Stimulated activated CD8-positive, alpha-beta memory T cell treated with anti-CD3 and anti-CD28 coated beads, Interleukin-15, amount 100 ng/mL, for 1 hour (primary cell): ENCODE data around the gene AMOT.

ENCODE experiments used
- DNase-seq: peaks from one replicate; pipeline ENCODE4 v3.0.0-alpha.2; 2020; ENCODE audit warnings: low read depth

Gene AMOT

DNA sequence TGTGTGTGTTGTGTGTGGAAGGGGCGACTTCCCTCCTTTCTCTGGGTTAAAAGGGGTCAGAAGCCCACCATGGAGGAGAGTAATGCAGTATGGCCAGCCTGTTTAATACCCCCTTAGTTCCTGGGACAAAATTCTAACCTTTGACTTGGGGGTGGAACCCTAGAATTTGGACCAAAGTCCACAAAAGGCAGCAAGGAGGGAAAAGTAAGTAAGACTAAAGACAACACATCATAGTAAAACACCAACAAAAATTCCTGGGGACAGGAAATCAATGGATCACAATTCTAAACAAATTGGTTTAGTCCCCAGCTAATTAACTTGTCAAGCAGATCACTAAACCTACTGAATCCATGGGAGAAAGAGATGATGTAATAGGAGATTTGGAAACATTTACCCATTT, 3.1 kb downstream of the AMOT start:
- DNase-seq: no peak

DNA sequence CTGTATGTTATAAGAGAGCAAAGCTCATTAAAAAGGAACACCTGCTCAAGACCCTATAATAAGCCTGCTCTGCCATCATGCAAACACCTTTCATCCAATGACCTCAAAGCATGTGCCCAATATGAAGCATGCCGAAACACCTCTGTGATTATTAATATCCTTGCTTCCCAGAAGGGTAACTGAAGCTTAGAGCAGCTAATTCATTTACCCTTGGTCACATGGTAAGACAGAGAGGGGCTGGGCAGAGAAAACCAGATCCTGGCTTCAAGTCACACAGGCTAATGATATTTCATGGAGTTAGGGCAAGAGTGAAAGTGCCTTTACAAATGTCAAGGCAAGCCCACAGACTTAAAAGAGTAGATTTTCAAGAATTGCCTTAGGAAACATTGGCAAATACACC, 5.6 kb downstream of the AMOT start:
- no peak for DNase-seq

DNA sequence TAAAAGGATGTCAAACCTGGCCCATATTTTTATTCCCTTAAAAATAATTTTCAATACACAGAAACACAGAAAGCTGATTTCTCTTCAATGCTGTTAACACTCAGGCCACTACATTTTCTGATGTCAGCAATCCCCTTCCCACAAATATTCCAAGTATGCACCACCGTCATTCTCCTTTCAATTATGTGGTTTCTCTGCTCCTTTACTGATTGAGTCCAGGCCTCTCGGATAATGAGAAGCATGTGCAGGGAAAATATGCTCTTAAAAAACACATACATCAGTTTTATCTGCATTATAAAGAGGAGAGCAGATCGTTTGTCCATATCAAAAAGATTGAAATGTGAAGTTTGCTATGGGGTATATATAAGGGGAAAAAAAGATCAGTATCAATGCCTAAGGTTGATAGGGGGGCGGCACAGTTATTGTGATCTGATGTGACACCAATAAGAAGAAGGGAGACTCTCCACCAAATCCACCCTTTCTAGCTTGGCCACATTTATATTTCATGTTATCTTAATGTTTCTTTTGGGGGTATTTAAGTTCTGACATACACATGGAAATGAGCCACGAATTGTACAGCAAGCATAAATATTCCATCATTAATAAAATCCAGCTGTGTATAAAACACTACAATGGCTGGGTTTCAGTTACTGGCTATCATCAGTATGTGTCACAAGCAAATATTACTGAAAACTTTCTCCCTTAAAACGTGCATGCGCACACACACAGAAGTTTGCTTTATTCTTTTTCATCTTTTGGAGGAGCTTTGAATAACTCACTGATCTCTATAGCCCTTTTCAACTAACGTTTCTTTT, 6.4 kb downstream of the AMOT start:
- DNase-seq: no peak

DNA sequence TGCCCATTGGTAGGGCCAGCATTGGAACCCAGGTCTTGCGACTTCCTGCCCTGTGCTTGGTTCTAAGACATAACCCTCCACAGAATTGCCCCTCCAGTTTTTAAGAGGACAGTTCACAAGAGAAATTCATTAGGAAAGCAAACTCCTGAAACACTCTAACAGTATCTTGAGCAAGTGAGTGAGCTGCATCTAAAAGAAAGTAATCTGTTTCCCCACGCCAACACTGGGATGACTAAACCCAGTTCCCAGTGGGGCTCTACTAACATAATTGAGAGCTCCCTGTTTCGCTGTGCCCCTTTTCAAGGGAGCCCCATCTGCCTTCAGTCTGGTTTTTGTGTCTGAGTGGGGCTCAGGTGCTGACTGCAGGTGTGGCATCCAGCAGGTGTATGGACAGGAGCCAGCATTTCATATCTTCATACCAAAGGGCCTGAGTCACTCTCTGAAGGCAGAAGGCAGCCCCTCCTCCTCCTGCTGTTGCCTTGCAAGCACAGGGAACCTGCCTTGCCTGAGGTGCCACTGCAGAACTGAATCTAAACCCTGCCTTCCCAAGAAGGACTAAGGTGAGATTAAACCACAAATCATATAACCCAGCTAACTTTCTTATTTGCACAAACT, 8.0 kb downstream of the AMOT start:
- no peak for DNase-seq

DNA sequence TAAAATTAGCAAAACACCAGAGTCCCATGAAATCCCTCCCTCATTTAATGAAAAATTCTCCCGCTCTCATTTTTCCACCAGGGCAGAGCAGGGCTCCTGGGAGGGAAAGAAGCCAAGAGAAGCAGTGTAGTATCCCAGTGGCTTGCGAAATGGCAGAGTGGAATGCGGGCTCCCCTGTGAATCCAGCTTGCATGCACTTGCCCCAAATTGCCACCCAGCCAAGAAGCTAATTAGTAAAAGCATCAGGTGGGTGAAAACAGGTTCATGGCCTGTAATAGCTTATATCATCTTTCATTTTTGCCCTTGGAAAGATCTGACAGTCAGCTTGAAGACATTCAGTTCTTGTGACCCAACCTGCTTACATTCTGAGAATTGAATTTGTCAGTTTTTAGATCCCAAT, 10.1 kb downstream of the AMOT start:
- DNase-seq: no peak

DNA sequence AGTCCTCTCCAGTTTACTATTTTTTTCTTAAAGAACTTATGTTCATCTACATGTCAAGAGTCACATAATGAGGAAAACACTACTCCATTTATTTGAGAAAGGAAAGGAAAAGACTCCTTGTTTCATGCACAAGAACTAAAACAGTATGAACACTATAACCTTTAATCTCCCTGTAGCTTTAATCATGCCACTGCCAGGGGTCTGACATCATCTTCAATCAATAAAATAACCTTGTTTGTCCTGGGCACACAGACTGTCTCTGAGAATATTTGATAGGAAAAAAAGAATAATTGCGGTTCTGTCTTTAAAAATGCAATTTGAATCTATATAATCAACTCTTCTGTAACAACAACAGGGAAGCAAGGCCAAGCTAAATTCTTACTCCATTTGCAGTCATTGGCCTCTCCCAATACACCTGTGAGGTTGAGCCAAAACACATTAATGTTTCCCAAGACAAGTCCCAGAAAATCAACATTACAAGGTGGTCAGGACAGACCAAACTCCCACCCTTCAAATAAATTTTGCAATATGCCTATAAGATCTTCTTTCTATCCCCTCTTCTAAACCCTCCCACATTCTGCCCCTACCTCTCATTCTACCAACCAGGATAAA, 13.2 kb downstream of the AMOT start:
- no peak for DNase-seq

DNA sequence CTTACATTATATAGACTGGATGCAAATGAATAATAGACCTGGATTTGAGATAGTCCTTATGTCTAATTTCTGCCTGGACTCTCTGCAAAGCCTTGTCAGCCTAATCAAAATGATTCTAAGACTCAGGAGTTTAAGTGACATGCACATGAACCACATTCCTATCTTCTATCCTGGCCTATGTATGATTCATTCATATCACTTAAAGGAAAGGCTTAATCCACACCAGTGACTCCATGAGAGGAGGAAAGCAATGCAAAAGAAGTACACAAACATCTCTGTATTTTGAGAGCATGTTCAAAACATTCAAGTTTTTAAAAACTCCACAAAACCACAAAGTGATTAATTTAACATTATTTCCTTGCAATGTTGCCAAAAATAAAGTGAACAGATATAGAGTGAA, 14.6 kb downstream of the AMOT start:
- no peak for DNase-seq

DNA sequence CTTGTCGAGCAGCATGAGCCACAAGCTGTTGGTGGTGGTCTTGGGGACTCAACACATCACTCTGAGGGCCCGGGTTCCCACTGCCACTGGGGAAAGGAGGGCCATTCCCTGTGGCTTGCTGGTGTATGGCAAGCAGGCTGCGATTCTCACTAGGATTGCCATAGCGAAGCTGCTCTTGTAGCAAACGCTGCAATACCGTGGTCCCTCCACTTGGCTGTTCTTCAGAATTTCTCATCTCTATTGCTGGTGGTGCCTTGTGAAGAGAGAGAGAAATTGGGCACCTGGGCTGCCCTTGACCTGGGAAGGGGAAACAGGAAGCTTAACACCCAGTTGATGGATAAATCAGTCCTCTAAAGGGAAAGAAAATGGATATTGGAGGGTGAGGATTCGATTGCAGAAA, 17.7 kb downstream of the AMOT start:
- DNase-seq: no peak

DNA sequence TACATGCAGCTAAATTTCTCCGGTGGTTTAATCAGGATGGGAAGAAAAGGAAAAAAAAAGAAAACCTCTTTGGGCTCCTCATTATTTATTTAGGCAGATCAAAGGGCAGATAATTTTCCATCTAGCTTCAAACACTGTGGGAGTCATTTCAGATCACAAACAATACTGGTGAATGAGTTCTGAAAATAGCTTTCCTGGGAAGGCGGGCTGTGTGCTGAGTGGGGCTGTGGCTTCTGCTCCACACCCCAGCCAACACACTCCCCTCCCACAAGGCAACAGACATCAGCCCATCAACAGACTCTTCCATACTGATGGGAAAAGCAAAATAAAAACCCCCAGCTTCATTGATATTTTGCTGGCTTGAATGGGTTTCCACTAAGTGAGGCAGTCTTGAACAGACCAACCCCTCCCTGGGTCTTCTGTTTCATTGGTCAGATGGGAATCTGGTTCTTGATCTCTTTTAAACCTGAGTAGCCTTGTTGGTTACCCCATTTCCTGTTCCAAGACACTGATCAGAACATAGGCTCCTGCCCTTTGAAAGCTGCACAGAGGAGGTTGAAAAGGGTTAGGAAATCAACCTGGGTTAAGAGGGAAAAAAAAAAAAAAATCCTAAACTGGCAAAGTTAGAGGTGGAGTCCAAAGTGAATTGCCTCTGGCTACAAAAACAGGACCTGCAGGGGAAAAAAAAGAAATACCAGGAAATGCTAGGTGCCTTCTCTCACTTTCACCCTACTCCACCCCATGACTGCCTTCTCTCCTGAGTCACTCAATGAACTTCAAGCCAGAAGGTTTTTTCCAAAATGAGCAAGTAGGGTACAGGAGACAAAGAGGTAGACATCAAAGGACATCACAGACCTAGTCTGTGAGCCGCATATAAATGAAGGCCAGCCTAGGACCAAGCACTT, 20.0 kb downstream of the AMOT start:
- DNase-seq: no peak

DNA sequence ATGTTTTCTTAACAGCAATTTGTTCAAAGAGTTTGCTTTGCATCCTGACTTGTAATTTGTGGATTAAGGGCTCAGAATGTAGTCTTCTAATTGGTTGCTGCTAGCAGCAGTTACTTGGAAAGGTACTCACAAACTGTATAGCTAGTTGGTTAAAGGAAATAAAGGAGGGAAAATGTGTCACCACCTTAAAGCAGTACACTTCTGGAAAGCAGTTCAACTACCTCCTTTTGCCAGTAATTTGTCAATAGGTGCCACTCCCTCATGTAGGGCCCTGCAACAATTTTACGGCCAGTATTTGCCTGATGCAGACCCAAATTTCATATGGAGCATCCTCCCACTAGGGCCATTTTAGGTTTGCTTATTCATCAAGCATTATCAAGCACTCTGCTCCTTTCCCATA, 20.8 kb downstream of the AMOT start:
- no peak for DNase-seq

DNA sequence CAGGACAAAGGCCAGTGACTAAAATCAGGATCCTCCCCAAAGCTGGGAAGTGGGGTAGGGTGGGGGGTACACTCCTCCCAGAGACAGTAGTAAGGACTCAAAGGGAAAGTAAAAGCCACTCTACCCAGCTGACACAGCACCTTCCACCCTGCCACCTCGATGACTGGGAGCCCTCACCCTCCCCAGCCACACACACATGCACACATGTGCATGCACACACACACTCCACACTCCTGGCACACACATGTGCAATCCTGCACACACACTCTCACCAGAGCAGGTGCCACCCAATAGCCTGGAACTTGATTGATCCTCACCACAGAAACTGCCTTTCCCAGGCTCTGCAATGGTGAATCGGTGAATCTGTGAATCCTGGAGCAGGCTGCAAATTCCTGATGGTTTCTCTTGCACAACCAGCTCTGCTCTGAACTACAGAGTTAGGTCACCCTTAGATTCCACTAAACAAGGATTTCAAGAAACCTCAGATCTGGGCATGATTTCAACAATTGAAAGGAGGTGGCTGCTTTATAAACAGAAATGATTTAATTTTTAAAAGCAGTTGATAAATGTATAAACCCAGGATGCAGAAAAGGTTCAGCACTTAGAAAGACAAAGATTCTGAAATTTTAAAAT, 21.5 kb downstream of the AMOT start:
- DNase-seq: no peak

DNA sequence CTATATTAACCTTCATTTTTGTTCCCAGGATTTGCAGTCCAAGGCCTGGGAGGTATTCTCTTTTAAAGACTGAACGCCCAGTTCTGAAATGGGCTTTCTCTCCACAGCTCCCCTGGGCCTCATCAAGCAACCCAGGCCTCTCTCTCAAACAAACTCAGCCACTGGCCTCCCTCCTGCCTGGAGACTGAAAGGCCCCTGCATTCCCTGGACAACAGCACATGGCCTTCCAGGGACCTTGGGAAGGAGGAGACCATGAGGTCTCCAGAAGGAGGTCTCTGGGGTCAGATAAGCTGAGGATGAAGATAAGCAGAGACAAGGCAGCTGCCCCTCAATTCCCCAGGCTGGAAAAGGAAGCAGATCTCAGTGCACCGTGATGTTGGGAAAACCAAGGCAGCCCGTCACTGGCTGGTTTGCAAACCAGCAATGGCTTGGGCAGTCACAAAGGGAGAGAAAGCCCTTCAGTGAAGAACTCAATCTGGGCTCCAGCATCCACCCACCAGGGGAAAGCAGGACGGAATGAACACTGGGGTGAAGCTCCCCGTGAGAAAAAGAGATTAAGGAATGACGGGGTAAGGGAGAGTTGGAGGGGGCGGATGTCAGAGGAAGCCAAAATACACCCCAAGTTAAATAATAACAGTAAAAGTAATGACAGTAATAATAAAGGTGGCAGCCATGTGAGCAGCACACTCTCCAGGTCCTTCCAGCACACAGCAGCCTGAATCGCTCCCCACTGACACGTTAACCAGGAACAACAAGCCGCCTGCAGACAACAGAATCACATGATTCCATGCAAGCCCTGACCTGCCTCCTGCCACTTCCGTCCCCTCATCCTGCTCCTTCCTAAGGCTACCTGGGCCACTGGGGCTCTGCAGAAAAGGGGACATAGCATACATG, 22.3 kb downstream of the AMOT start:
- no peak for DNase-seq

DNA sequence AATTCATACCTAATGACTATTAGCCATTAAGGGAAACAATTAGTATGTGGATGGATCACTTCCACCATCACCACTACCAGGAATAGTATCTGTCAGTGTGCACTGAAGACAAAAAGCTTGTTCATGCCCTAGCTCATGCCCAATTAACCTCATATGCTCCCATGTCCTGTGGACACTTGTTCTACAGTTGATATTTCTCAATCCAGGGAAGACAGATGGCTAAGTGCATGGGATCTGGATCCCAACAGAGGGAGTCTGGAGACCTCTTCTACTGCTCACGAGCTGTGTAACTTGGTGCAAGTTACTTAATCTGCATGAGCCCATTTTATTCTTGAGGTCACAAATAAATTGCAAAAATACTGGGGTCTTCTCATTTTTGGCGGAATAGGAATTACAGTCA, 23.7 kb downstream of the AMOT start:
- DNase-seq: no peak

DNA sequence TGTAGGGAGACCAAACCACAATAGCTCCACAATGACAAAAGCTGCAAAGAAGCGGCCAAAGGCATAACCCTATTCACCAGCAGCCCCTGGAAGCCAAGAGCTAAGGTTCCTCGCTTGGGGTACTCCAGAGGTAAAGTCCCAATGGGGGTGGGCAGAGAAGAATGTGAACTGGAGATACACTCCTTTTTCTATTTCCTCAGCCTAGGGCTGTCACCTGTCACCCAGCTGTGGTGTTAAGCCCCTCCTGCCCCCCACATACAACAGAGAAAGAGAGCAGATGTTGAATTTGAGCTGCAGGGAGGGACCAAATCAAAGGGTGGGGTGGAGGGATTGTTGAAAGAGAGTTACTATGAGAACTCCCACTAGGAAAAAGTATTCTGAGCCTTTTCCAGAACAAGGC, 26.1 kb downstream of the AMOT start:
- no peak for DNase-seq

DNA sequence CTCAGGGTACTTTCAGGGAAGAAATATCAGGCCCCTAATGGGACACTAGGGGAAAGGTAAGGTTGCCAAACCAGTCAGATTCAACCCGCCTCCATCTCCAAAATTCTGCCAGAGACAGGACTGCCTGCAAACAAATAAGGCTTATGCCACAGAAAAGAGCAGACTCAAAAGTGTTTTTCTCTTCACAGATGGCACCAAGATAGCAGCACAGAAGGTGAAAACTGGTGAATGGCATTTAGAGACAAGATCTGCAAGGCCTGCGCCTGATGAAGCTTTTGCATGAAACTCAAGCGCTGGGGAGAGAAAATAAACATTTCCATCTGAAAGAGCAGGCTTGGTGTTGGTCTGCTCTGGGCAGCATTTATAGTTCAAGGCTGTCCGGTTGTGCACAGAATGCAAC, 27.9 kb downstream of the AMOT start:
- no peak for DNase-seq

DNA sequence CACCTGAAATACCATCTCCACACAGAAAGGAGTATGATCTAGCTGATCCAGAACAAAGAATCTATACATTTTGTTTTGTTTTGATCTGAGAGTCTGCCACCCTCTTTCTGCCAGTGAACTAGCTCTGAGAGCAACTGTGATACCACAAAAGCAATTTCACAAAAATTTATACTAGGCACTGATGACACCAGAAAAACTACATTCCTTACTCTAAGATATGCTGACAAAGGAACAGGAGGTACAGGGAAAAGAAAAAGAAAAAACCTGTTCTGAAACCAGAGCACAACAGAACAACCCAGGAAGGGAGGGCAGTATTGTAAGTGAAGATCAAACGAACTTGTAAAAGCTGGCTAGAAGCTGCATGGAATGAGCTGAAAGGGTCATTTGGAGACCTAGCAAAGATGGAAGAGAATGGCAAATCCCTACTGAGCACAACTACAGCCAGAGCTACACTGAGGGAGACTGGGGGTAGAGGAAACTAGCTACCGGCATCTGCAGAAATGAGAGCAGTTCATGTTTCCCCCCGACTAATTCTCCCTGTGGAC, 31.9 kb downstream of the AMOT start:
- no peak for DNase-seq

DNA sequence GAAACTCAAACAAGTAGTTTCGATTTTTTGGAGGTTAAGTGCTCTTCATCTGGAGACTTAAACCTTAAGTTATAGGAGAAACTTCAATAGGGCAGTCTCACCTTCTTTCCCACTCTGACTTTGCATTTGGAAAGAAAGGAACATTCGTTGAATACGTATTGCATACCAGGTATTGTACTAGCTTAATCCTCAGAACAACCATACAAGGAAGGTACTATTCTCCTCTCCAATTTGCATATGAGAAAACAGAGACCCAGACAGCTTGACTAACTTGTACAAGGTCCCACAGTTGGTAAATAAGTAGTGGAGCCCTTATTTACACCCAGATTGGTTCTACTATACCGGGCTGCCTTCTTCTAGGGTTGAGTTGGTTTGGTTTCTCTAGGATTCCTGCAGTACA, 32.6 kb downstream of the AMOT start:
- DNase-seq: no peak

DNA sequence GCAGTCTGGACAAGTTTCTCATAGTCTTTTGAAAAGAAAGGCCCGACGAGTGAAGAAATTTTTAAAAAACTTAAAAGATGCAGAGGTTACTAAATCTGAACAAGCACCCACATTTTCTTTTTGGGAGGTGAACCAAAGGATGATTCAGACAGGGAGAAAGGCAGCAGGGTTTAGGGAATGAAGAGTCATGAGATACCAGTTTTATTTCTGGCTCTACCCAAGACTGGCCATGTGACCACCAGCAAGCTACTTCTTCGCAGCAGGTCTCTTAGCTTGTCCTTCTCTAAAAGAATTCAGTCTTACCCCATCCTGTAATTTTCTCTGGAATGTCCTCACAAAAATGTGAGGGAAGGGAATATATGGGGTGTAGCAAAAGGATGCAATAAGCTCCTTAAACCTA, 37.6 kb downstream of the AMOT start:
- DNase-seq: no peak

DNA sequence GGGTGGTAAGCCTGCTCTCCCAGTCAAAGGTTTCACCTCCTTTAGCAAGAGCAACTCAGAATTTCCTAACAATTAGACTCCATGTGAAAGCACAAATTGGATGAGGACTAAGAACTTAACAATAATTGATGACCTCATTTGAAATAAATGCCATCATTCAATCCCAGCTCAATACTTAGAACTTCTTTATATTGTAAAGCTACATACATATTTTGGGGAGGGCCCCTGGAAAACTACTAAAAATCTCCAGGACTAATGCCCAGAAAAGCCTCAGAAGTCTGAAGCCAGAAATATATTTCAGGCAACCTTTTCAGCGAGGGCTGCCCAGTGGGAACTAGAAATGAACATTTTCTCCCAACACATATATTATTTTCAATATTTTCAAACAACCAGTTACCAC, 38.1 kb downstream of the AMOT start:
- no peak for DNase-seq

DNA sequence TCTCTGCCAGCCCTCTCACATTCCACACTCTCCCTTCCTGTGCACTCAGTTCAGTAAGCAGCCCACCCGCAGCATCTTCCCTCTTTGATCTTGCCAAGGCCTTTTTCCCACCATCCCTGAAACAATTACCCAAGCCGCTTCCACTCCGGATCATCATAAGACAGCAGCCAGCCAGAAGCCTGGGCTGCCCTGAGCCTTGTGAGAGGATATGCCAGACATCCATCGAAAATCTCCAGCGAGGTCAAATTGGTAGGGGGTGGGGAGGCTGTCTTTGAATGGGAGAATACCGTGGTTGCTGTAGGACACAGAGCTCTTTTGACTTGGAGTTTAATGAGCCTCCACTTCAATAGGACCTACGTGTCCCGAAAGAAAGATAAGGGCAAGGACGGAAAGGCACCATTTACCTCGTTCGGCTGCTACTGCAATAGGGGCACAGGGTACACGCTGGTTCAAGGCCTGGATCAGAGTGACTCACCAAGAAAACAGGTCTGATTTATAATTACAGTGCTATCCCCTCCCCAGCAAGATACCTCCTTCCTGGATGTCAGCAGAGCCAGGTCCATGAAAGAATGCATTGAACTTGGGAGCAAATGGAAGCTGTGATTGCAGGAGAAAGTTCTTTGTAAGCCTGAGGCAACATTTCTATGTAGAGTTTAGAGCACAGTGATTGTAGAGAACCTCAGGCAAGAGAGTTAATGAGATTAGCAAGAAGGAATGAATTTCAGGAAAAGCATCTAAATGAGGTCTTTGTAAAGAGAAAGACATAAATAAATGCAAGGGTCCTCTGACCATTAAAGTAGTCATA, 39.5 kb downstream of the AMOT start:
- no peak for DNase-seq
